T-helper 1 cell treated with Interleukin-12 subunit alpha and Interleukin-12 subunit beta and Interleukin-4 antibody, amounts not matched to agents 30 ng/mL and 1 ng/mL, for 36 hours (primary cell): ENCODE measurements around the gene TTC34. TPM values are rescaled to one million over a fixed set of nuclear protein-coding genes. Genes with fewer than 3 reads are reported as not detected.
"Not testable (repeated sequence)": the region's sequence is repeated elsewhere in the genome, so short reads cannot be mapped to it uniquely, and the experiment has no call there.

Experiments
- intact Hi-C: fragments of 100-400 bp; cut with micrococcal nuclease; formaldehyde crosslinking; loops from one replicate; pipeline ENCODE4 v1.15.1; 2024
- total RNA-seq: library from RNA; stranded (reverse); gene quantifications from 2 replicates; pipeline ENCODE4 v1.2.3, GENCODE V29; 2022

TTC34 gene
- total RNA-seq, 1 donor from 2014 or later: 2.3 TPM

GRCh38 chr1:2778220-2778592 is 23.3 kb downstream of the TTC34 start:
- intact Hi-C loops: no loop called here

- intact Hi-C loops: no loop called here
These were observed 23.9 kb downstream of the TTC34 start for GRCh38 chr1:2777424-2778219.

DNA sequence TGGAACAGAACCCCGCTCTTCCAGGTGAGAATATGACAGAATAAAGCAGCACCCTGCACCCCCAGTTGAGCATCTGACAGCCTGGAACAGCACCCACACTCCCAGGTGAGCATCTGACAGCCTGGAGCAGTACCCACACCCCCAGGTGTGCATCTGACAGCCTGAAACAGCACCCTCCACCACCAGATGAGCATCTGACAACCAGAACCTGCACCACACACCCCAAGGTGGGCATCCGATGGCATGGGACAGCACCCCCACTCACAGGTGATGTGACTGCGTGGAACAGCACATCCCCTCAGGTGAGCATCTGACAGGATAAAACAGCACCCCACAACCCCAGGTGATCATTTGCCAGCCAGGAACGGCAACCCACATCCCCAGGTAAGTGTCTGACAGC is 26.2 kb downstream of the TTC34 start:
- intact Hi-C loops: not testable (repeated sequence)

DNA sequence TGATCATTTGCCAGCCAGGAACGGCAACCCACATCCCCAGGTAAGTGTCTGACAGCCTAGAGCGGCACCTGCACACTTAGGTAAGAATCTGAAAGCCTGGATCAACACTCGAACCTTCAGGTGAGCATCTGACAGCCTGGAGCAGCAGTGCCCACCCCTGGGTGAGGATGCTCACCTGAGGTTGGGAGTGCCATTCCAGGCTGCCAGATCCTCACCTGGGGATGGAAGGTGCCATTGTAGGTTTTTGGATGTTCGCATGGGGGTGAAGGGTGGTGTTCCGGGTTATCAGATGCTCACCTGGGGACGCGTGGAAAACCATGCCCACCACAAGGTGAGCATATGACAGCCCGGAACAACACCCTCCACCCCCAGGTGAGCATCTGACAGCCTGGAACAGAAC is 33.4 kb downstream of the TTC34 start:
- intact Hi-C loops: not testable (repeated sequence)

DNA sequence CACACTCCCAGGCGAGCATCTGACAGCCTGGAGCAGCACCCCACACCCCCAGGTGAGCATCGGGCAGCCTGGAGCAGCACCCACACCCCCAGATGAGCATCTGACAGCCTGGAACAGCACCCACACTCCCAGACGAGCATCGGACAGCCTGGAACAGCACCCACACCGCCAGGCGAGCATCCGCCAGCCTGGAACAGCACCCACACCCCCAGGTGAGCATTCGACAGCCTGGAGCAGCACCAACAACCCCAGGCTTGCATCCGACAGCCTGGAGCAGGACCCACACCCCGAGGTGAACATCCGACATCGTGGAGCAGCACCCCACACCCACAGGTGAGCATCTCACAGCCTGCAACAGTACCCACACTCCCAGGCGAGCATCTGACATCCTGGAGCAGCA is 42.1 kb downstream of the TTC34 start:
- intact Hi-C loops: not testable (repeated sequence)

GRCh38 chr1:2757519-2757918 is 44.0 kb downstream of the TTC34 start:
- intact Hi-C loops: not testable (repeated sequence)

GRCh38 chr1:2755426-2755825 is 46.1 kb downstream of the TTC34 start:
- intact Hi-C loops: not testable (repeated sequence)

GRCh38 chr1:2754597-2754996 is 46.9 kb downstream of the TTC34 start:
- intact Hi-C loops: not testable (repeated sequence)

GRCh38 chr1:2752503-2752902 is 49.0 kb downstream of the TTC34 start:
- intact Hi-C loops: not testable (repeated sequence)

- intact Hi-C loops: not testable (repeated sequence)
These were observed 49.6 kb downstream of the TTC34 start for GRCh38 chr1:2751866-2752265.

- intact Hi-C loops: not testable (repeated sequence)
These were observed 50.4 kb downstream of the TTC34 start for GRCh38 chr1:2750766-2751730.

DNA sequence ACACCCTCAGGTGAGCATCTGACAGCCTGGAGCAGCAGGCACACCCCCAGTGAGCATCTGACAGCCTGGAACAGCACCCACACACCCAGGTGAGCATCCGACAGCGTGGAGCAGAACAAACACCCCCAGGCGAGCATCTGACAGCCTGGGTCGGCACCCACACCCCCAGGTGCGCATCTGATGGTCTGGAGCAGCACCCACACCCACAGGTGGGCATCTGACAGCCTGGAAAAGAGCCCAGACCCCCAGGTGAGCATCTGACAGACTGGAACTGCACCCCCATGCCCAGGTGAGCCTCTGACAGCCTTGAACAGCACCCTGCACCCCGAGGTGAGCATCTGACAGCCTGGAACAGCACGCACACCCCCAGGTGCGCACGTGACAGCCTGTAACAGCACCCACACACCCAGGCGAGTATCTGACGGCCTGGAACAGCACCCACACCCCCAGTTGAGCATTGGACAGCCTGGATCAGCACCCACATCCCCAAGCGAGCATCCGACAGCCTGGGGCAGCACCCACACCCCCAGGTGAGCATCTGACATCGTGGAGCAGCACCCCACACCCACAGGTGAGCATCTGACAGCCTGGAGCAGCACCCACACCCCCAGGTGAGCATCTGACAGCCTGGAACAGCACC is 51.3 kb downstream of the TTC34 start:
- intact Hi-C loops: not testable (repeated sequence)

DNA sequence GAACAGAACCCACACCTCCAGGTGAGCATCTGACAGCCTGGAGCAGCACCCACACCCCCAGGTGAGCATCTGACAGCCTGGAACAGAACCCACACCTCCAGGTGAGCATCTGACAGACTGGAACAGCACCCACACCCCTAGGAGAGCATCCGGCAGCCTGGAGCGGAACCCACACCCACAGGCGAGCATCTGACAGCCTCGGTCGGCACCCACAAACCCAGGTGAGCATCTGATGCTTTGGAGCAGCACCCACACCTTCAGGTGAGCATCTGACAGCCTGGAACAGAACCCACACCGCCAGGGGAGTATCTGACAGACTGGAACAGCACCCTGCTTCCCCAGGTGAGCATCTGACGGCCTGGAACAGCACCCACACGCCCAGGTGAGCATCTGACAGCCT is 52.9 kb downstream of the TTC34 start:
- intact Hi-C loops: not testable (repeated sequence)

- intact Hi-C loops: not testable (repeated sequence)
These were observed 106.7 kb downstream of the TTC34 start for GRCh38 chr1:2694796-2695195.

- intact Hi-C loops: not testable (repeated sequence)
These were observed 111.3 kb downstream of the TTC34 start for GRCh38 chr1:2690180-2690579.

DNA sequence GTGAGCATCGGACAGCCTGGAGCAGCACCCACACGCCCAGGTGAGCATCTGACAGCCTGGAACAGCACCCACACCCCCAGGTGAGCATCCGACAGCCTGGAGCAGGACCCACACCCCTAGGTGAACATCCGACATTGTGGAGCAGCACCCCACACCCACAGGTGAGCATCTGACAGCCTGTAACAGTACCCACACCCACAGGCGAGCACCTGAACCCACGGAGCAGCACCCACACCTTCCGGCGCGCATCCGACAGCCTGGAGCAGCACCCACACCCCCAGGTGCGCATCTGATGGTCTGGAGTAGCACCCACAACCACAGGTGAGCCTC is 113.2 kb downstream of the TTC34 start:
- intact Hi-C loops: not testable (repeated sequence)

DNA sequence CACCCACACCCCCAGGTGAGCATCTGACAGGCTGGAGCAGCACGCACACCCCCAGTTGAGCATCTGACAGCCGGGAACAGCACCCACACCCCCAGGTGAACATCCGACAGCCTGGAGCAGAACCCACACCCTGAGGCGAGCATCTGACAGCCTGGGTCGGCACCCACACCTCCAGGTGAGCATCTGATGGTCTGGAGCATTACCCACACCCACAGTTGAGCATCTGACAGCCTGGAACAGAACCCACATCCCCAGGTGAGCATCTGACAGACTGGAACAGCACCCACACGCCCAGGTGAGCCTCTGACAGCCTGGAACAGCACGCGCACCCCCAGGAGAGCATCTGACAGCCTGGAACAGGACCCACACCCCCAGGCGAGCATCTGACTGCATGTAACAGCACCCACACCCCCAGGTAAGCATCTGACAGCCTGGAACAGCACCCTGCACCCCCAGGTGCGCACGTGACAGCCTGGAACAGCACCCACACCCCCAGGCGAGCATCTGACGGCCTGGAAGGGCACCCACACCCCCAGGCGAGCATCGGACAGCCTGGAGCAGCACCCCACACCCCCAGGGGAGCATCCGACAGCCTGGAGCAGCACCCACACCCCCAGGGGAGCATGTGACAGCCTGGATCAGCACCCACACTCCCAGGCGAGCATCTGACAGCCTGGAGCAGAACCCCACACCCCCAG is 113.7 kb downstream of the TTC34 start:
- intact Hi-C loops: not testable (repeated sequence)

DNA sequence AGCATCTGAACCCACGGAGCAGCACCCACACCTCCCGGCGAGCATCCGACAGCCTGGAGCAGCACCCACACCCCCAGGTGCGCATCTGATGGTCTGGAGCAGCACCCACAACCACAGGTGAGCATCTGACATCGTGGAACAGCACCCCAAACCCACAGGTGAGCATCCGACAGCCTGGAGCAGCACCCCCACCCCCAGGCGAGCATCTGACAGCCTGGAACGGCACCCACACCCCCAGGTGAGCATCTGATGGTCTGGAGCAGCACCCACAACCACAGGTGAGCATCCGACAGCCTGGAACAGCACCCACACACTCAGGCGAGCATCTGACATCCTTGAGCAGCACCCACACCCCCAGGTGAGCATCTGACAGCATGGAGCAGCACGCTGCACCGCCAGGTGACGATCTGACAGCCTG is 114.3 kb downstream of the TTC34 start:
- intact Hi-C loops: not testable (repeated sequence)

DNA sequence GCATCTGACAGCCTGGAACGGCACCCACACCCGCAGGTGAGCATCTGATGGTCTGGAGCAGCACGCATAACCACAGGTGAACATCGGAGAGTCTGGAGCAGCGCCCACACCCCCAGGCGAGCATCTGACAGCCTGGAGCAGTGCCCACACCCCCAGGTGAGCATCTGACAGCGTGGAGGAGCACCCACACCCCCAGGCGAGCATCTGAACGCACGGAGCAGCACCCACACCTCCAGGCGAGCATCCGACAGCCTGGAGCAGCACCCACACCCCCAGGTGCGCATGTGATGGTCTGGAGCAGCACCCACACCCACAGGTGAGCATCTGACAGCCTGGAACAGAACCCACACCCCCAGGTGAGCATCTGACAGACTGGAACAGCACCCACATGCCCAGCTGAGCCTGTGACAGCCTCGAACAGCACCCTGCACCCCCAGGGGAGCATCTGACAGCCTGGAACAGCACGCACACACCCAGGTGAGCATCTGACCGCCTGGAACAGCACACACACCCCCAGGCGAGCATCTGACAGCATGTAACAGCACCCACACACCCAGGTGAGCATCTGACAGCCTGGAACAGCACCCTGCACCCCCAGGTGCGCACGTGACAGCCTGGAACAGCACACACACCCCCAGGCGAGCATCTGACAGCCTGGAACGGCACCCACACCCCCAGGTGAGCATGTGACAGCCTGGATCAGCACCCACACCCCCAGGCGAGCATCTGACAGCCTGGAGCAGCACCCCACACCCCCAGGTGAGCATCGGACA is 115.2 kb downstream of the TTC34 start:
- intact Hi-C loops: not testable (repeated sequence)

- intact Hi-C loops: not testable (repeated sequence)
These were observed 115.8 kb downstream of the TTC34 start for GRCh38 chr1:2685671-2686070.
